Neural crest cell (in vitro differentiated cells): ENCODE results near the gene CATSPERB. TPM values are rescaled to one million over a fixed set of nuclear protein-coding genes. Genes with fewer than 3 reads are reported as not detected.

ENCODE experiments used
- DNase-seq: peaks from one replicate; pipeline ENCODE4 v3.0.0; 2021; ENCODE audit warnings: low read depth, mixed read lengths, low spot score
- H3K27ac Mint-ChIP-seq: one replicate; pipeline ENCODE4 v1.8.0; 2021; ENCODE audit warnings: mild to moderate bottlenecking, mixed read lengths; ENCODE audit not compliant: unreplicated experiment
- H3K27me3 Mint-ChIP-seq: 2 replicates; pipeline ENCODE4 v1.8.0; 2021; ENCODE audit warnings: low read depth, mild to moderate bottlenecking, mixed read lengths
- H3K36me3 Mint-ChIP-seq: 2 replicates; pipeline ENCODE4 v1.8.0; 2021; ENCODE audit warnings: low read depth, mild to moderate bottlenecking, mixed read lengths
- H3K4me1 Mint-ChIP-seq: 2 replicates; pipeline ENCODE4 v1.8.0; 2021; ENCODE audit warnings: mixed read lengths
- H3K4me3 Mint-ChIP-seq: one replicate; pipeline ENCODE4 v1.8.0; 2021; ENCODE audit warnings: mild to moderate bottlenecking, mixed read lengths
- H3K9me3 Mint-ChIP-seq: 2 replicates; pipeline ENCODE4 v1.8.0; 2021; ENCODE audit warnings: mixed read lengths
- CTCF ChIP-seq: fragments of 200-600 bp; sonication (generic); conservative IDR thresholded peaks from 2 replicates; pipeline ENCODE4 v1.5.0; 2021; ENCODE audit warnings: antibody characterized with exemption, mild to moderate bottlenecking
- total RNA-seq: library from RNA; stranded (reverse); gene quantifications from 2 replicates; pipeline ENCODE4 v1.2.1, GENCODE V29; 2021

CATSPERB gene
- total RNA-seq, 1 donor from 2014 or later = not detected

- no peaks in the 10 kb centered on the region for H3K4me1 Mint-ChIP-seq
- no peak for DNase-seq
- TF ChIP-seq CTCF = no peak
- no peak overlapping the region for H3K4me3 Mint-ChIP-seq
- no peaks in the 10 kb centered on the region for H3K9me3 Mint-ChIP-seq
- H3K36me3 Mint-ChIP-seq = no peaks in the 10 kb centered on the region
- no peaks in the 10 kb centered on the region for H3K27me3 Mint-ChIP-seq
- H3K27ac Mint-ChIP-seq = no peak overlapping the region
Observed at GRCh38 chr14:91770185-91770584, 38.3 kb upstream of the CATSPERB start.

- TF ChIP-seq CTCF = no peak
- no peak overlapping the region for H3K4me3 Mint-ChIP-seq
Observed at GRCh38 chr14:91755570-91756295, 23.8 kb upstream of the CATSPERB start.

GRCh38 chr14:91754819-91755218 is 22.9 kb upstream of the CATSPERB start:
- peaks cover 5% of the 10 kb centered on the region for H3K9me3 Mint-ChIP-seq
- peaks cover 5% of the 10 kb centered on the region for H3K4me1 Mint-ChIP-seq
- no peak for TF ChIP-seq CTCF
- DNase-seq = no peak
- H3K4me3 Mint-ChIP-seq = no peak overlapping the region
- H3K36me3 Mint-ChIP-seq = no peaks in the 10 kb centered on the region
- H3K27ac Mint-ChIP-seq = no peak overlapping the region
- peaks cover 12% of the 10 kb centered on the region for H3K27me3 Mint-ChIP-seq

More at GRCh38 chr14:91755570-91756295, 23.8 kb upstream of the CATSPERB start:
- Mint-ChIP-seq H3K9me3 (peaks cover 7% of the 10 kb centered on the region), H3K36me3 (no peaks in the 10 kb centered on the region), H3K4me1 (peaks cover 5% of the 10 kb centered on the region), H3K27ac (no peak overlapping the region), H3K27me3 (peaks cover 9% of the 10 kb centered on the region)
- DNase-seq = no peak

- Mint-ChIP-seq H3K9me3 (peaks cover 5% of the 10 kb centered on the region), H3K36me3 (no peaks in the 10 kb centered on the region), H3K27ac (no peak overlapping the region), H3K4me1 (peaks cover 5% of the 10 kb centered on the region), H3K27me3 (peaks cover 12% of the 10 kb centered on the region), H3K4me3 (no peak overlapping the region)
- no peak for TF ChIP-seq CTCF
- DNase-seq = no peak
Observed at GRCh38 chr14:91754185-91754584, 22.3 kb upstream of the CATSPERB start.

- TF ChIP-seq CTCF = no peak
- Mint-ChIP-seq H3K4me3 (no peak overlapping the region), H3K36me3 (no peaks in the 10 kb centered on the region), H3K27me3 (peaks cover 12% of the 10 kb centered on the region), H3K4me1 (peaks cover 5% of the 10 kb centered on the region), H3K9me3 (peaks cover 3% of the 10 kb centered on the region), H3K27ac (no peak overlapping the region)
- no peak for DNase-seq
Observed at GRCh38 chr14:91753501-91754128, 21.7 kb upstream of the CATSPERB start.
